Measurements from ENCODE around the gene TNIK.

GRCh38 chr3:171261487-171261886 is 198.7 kb downstream of the TNIK start:
- TF ChIP-seq, protein P1, sequence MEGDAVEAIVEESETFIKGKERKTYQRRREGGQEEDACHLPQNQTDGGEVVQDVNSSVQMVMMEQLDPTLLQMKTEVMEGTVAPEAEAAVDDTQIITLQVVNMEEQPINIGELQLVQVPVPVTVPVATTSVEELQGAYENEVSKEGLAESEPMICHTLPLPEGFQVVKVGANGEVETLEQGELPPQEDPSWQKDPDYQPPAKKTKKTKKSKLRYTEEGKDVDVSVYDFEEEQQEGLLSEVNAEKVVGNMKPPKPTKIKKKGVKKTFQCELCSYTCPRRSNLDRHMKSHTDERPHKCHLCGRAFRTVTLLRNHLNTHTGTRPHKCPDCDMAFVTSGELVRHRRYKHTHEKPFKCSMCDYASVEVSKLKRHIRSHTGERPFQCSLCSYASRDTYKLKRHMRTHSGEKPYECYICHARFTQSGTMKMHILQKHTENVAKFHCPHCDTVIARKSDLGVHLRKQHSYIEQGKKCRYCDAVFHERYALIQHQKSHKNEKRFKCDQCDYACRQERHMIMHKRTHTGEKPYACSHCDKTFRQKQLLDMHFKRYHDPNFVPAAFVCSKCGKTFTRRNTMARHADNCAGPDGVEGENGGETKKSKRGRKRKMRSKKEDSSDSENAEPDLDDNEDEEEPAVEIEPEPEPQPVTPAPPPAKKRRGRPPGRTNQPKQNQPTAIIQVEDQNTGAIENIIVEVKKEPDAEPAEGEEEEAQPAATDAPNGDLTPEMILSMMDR (conservative IDR thresholded peaks at IDR 0.05; ENCODE audit: low read length): no peak
- no peak for TF ChIP-seq EZH2phosphoT487 (IDR thresholded peaks at IDR 0.05; ENCODE audit: borderline replicate concordance)

Measured in Loucy (cell line).